H9 (cell line): Measurements from ENCODE around the gene SMIM22. TPM values are rescaled to one million over a fixed set of nuclear protein-coding genes. Genes with fewer than 3 reads are reported as not detected.
A peak's percentile ranks its signal among the peaks of the same experiment; 100 is the strongest.

ENCODE experiments used
- DNase-seq: peaks from one replicate; pipeline ENCODE4 v3.0.0-alpha.2; 2017
- H2AFZ ChIP-seq: one replicate; pipeline ENCODE4 v1.6.1; 2013; ENCODE audit warnings: mild to moderate bottlenecking, low read length, control low read depth, moderate library complexity
- H2AK5ac ChIP-seq: 2 replicates; pipeline ENCODE4 v1.6.1; 2013; ENCODE audit warnings: low read length, control low read depth, mixed read lengths; ENCODE audit not compliant: insufficient read length
- H2BK120ac ChIP-seq: one replicate; pipeline ENCODE4 v1.6.1; 2013; ENCODE audit warnings: low read depth, mild to moderate bottlenecking, low read length, control low read depth, inconsistent platforms; ENCODE audit not compliant: poor library complexity, severe bottlenecking
- H2BK12ac ChIP-seq: 2 replicates; pipeline ENCODE4 v1.6.1; 2013; ENCODE audit warnings: low read length, control low read depth, mixed read lengths, low read depth; ENCODE audit not compliant: insufficient read length
- H2BK15ac ChIP-seq: 2 replicates; pipeline ENCODE4 v1.6.1; 2013; ENCODE audit warnings: low read depth, low read length, control low read depth
- H2BK20ac ChIP-seq: one replicate; pipeline ENCODE4 v1.6.1; 2013; ENCODE audit warnings: low read depth, mild to moderate bottlenecking, low read length, control low read depth, inconsistent platforms; ENCODE audit not compliant: poor library complexity, severe bottlenecking
- H2BK5ac ChIP-seq: 2 replicates; pipeline ENCODE4 v1.6.1; 2013; ENCODE audit warnings: low read length, control low read depth, mixed read lengths; ENCODE audit not compliant: insufficient read length
- H3K14ac ChIP-seq: 2 replicates; pipeline ENCODE4 v1.6.1; 2013; ENCODE audit warnings: low read length, control low read depth; ENCODE audit not compliant: insufficient read depth
- H3K18ac ChIP-seq: 2 replicates; pipeline ENCODE4 v1.6.1; 2013; ENCODE audit warnings: low read depth, mild to moderate bottlenecking, mixed read lengths, low read length, control low read depth; ENCODE audit not compliant: insufficient read length
- H3K23ac ChIP-seq: 2 replicates; pipeline ENCODE4 v1.6.1; 2013; ENCODE audit warnings: low read length, control low read depth, mixed read lengths, low read depth; ENCODE audit not compliant: insufficient read length
- H3K23me2 ChIP-seq: 2 replicates; pipeline ENCODE4 v1.6.1; 2013; ENCODE audit warnings: low read depth, mild to moderate bottlenecking, mixed read lengths, low read length, control low read depth; ENCODE audit not compliant: insufficient read length, poor library complexity, severe bottlenecking
- H3K27ac ChIP-seq: 2 replicates; pipeline ENCODE4 v1.5.1; 2013; ENCODE audit warnings: low read length, control low read depth, mixed read lengths, low read depth; ENCODE audit not compliant: insufficient read length
- H3K27me3 ChIP-seq: 2 replicates; pipeline ENCODE4 v1.6.1; 2013; ENCODE audit warnings: low read length, control low read depth, inconsistent platforms; ENCODE audit not compliant: insufficient read depth
- H3K4ac ChIP-seq: 2 replicates; pipeline ENCODE4 v1.6.1; 2013; ENCODE audit warnings: low read depth, mild to moderate bottlenecking, control low read depth, inconsistent platforms, low read length, moderate library complexity
- H3K4me1 ChIP-seq: 2 replicates; pipeline ENCODE4 v1.6.1; 2013; ENCODE audit warnings: low read length, control low read depth, inconsistent platforms; ENCODE audit not compliant: insufficient read depth
- H3K4me2 ChIP-seq: 2 replicates; pipeline ENCODE4 v1.6.1; 2013; ENCODE audit warnings: low read length, control low read depth, mixed read lengths; ENCODE audit not compliant: insufficient read length, insufficient read depth
- H3K56ac ChIP-seq: 2 replicates; pipeline ENCODE4 v1.6.1; 2013; ENCODE audit warnings: low read depth, mild to moderate bottlenecking, mixed read lengths, low read length, control low read depth; ENCODE audit not compliant: insufficient read length
- H3K79me1 ChIP-seq: 2 replicates; pipeline ENCODE4 v1.6.1; 2013; ENCODE audit warnings: low read depth, mild to moderate bottlenecking, moderate library complexity, low read length, control low read depth, inconsistent platforms; ENCODE audit not compliant: insufficient read depth, poor library complexity, severe bottlenecking
- H3K79me2 ChIP-seq: 2 replicates; pipeline ENCODE4 v1.6.1; 2013; ENCODE audit warnings: low read length, control low read depth, inconsistent platforms; ENCODE audit not compliant: insufficient read depth
- H3K9ac ChIP-seq: 2 replicates; pipeline ENCODE4 v1.6.1; 2013; ENCODE audit warnings: low read length, control low read depth, mixed read lengths; ENCODE audit not compliant: insufficient read length; ENCODE audit errors: extremely low read depth
- H3K9me3 ChIP-seq: one replicate; pipeline ENCODE4 v1.6.1; 2013; ENCODE audit warnings: low read depth, low read length, inconsistent platforms; ENCODE audit not compliant: control insufficient read depth
- H3T11ph ChIP-seq: one replicate; pipeline ENCODE4 v1.6.1; 2013; ENCODE audit warnings: mild to moderate bottlenecking, low read length, control low read depth, inconsistent platforms
- H4K20me1 ChIP-seq: one replicate; pipeline ENCODE4 v1.6.1; 2013; ENCODE audit not compliant: control insufficient read depth, insufficient read length, insufficient read depth
- H4K5ac ChIP-seq: 2 replicates; pipeline ENCODE4 v1.6.1; 2013; ENCODE audit warnings: low read depth, mild to moderate bottlenecking, mixed read lengths, low read length, control low read depth; ENCODE audit not compliant: insufficient read length
- H4K8ac ChIP-seq: replicated peaks from 2 replicates; pipeline ENCODE4 v1.6.1; 2013; ENCODE audit warnings: low read length, control low read depth, mixed read lengths, low read depth; ENCODE audit not compliant: insufficient read length
- H4K91ac ChIP-seq: 2 replicates; pipeline ENCODE4 v1.6.1; 2013; ENCODE audit warnings: low read depth, mild to moderate bottlenecking, moderate library complexity, mixed read lengths, low read length, control low read depth; ENCODE audit not compliant: insufficient read length
- H3K27ac Mint-ChIP-seq, 3 experiments: 2 replicates in 2 of 3; 3 replicates in 1 of 3; pipeline ENCODE4 v1.8.0; 2020 to 2021; ENCODE audit warnings: mixed read lengths in 3 of 3, mild to moderate bottlenecking in 1 of 3, moderate library complexity in 1 of 3
- H3K27me3 Mint-ChIP-seq: 2 replicates; pipeline ENCODE4 v1.8.0; 2021; ENCODE audit warnings: low read depth, mild to moderate bottlenecking, moderate library complexity, mixed read lengths
- H3K36me3 Mint-ChIP-seq, 3 experiments: 2 replicates in 2 of 3; 3 replicates in 1 of 3; pipeline ENCODE4 v1.8.0; 2020 to 2021; ENCODE audit warnings: low read depth in 3 of 3, mixed read lengths in 3 of 3; ENCODE audit not compliant: insufficient read depth in 1 of 3
- H3K4me1 Mint-ChIP-seq, 2 experiments: 2 replicates each; pipeline ENCODE4 v1.8.0; 2020; ENCODE audit warnings: mixed read lengths in 2 of 2
- H3K4me3 Mint-ChIP-seq, 2 experiments: 2 replicates in 1 of 2; 3 replicates in 1 of 2; pipeline ENCODE4 v1.8.0; 2020 to 2021; ENCODE audit warnings: mild to moderate bottlenecking in 2 of 2, mixed read lengths in 2 of 2, moderate library complexity in 1 of 2
- H3K9me3 Mint-ChIP-seq, 2 experiments: 2 replicates in 1 of 2; 3 replicates in 1 of 2; pipeline ENCODE4 v1.8.0; 2020; ENCODE audit warnings: mild to moderate bottlenecking in 2 of 2, mixed read lengths in 2 of 2, moderate library complexity in 1 of 2
- CTCF ChIP-seq: fragments of 200-600 bp; sonication (generic); conservative IDR thresholded peaks from 3 replicates; pipeline ENCODE4 v1.8.0; 2021; ENCODE audit warnings: antibody characterized with exemption, mild to moderate bottlenecking
- WGBS: extraction: QIAGEN DNeasy Blood & Tissue Kit; methylation state at CpG from one replicate; pipeline ENCODE4 v1.1.7; 2013; ENCODE audit warnings: missing lambda C conversion rate, low lambda C conversion rate, mixed read lengths; ENCODE audit not compliant: insufficient read length; ENCODE audit errors: extremely low coverage; 5-methylcytosine and 5-hydroxymethylcytosine counted together
- total RNA-seq: library from RNA; stranded (reverse); gene quantifications from 2 replicates; pipeline ENCODE4 v1.2.1, GENCODE V29; 2021

SMIM22 gene
- total RNA-seq, 1 experiment from 2014 or later = not detected

- no peaks in the 10 kb centered on the region for H3K27me3 Mint-ChIP-seq
- peak overlapping the region in 1 of 3 experiments; percentile 27; a peak in 2 of 7 replicates for H3K27ac Mint-ChIP-seq
- peaks cover 21 to 74% (median 57%) of the 10 kb centered on the region in 3 experiments; a peak in 6 of 7 replicates for H3K36me3 Mint-ChIP-seq
These were observed 35.2 kb downstream of the SMIM22 start for GRCh38 chr16:4830408-4830807.

More at GRCh38 chr16:4830408-4830807, 35.2 kb downstream of the SMIM22 start:
- H3K56ac ChIP-seq = no peak overlapping the region
- H3K18ac ChIP-seq = no peak overlapping the region
- H3K14ac ChIP-seq = no peak overlapping the region
- H3K79me1 ChIP-seq = no peaks in the 10 kb centered on the region
- H3K4ac ChIP-seq = no peak overlapping the region
- H3K27me3 ChIP-seq = no peaks in the 10 kb centered on the region
- peaks cover 3% of the 10 kb centered on the region; the same call in 1 of the 2 replicates for H3K79me2 ChIP-seq
- no peak overlapping the region for H2BK120ac ChIP-seq
- no peak overlapping the region for H3K27ac ChIP-seq
- Mint-ChIP-seq H3K4me3 (no peak overlapping the region), H3K9me3 (no peaks in the 10 kb centered on the region), H3K4me1 (no peaks in the 10 kb centered on the region)
- H3T11ph ChIP-seq = no peak overlapping the region
- no peaks in the 10 kb centered on the region for H3K4me1 ChIP-seq
- no peak for TF ChIP-seq CTCF
- H2BK15ac ChIP-seq = no peak overlapping the region
- H4K20me1 ChIP-seq = no peaks in the 10 kb centered on the region
- WGBS = no CpG with 5 or more reads among the region's 7 CpGs
- no peak for DNase-seq
- no peak overlapping the region for H2AFZ ChIP-seq
- H3K23me2 ChIP-seq = no peaks in the 10 kb centered on the region
- H2BK5ac ChIP-seq = no peak overlapping the region
- H2BK12ac ChIP-seq = no peak overlapping the region
- no peak overlapping the region for H4K5ac ChIP-seq
- H2AK5ac ChIP-seq = no peak overlapping the region
- H3K9ac ChIP-seq = no peak overlapping the region
- no peak overlapping the region for H4K91ac ChIP-seq
- H3K23ac ChIP-seq = no peak overlapping the region
- no peak overlapping the region for H2BK20ac ChIP-seq
- no peaks in the 10 kb centered on the region for H3K9me3 ChIP-seq
- no peak overlapping the region for H4K8ac ChIP-seq
- no peak overlapping the region for H3K4me2 ChIP-seq
